ENCODE measurements around the gene TENM3.

DNA sequence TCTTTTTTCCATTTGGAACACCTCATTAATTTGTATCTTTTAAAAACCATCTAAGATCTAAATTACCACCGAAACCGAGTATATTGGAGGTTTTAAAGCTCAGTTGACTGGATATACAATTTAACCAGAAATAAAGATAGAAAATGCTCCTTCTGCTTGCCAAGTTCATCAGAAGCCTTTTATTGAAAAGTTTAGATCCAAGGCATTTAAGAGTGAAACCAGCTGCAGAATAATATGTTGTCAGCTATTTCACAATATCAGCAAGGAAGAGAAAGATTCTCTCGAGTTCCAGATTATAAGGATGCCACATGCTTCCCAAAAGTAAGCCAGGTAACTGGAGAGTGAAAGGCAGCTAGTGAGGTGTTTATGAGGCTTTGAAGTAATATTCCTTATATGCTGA is 456.6 kb downstream of the TENM3 start:
- no peak for TF ChIP-seq CTCF (IDR thresholded peaks at IDR 0.05; ENCODE audit: low read depth, low read length)
- TF ChIP-seq EZH2phosphoT487 (IDR thresholded peaks at IDR 0.05; ENCODE audit: low read depth), result no peak
